Hair follicular keratinocyte (primary cell): Measurements from ENCODE around the gene ZNF365. TPM values are rescaled to one million over a fixed set of nuclear protein-coding genes. Genes with fewer than 3 reads are reported as not detected.

Source experiments
- total RNA-seq: library from RNA; depleted of rRNA; stranded (reverse); fragments of >200 nt; gene quantifications from 2 replicates; pipeline ENCODE4 v1.2.3, GENCODE V29; 2015

ZNF365 gene, protein sequence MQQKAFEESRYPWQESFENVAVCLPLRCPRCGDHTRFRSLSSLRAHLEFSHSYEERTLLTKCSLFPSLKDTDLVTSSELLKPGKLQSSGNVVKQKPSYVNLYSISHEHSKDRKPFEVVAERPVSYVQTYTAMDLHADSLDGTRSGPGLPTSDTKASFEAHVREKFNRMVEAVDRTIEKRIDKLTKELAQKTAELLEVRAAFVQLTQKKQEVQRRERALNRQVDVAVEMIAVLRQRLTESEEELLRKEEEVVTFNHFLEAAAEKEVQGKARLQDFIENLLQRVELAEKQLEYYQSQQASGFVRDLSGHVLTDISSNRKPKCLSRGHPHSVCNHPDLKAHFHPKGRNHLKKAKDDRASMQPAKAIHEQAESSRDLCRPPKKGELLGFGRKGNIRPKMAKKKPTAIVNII
- 1.5 and 2.8 TPM in 2 replicates for total RNA-seq

DNA sequence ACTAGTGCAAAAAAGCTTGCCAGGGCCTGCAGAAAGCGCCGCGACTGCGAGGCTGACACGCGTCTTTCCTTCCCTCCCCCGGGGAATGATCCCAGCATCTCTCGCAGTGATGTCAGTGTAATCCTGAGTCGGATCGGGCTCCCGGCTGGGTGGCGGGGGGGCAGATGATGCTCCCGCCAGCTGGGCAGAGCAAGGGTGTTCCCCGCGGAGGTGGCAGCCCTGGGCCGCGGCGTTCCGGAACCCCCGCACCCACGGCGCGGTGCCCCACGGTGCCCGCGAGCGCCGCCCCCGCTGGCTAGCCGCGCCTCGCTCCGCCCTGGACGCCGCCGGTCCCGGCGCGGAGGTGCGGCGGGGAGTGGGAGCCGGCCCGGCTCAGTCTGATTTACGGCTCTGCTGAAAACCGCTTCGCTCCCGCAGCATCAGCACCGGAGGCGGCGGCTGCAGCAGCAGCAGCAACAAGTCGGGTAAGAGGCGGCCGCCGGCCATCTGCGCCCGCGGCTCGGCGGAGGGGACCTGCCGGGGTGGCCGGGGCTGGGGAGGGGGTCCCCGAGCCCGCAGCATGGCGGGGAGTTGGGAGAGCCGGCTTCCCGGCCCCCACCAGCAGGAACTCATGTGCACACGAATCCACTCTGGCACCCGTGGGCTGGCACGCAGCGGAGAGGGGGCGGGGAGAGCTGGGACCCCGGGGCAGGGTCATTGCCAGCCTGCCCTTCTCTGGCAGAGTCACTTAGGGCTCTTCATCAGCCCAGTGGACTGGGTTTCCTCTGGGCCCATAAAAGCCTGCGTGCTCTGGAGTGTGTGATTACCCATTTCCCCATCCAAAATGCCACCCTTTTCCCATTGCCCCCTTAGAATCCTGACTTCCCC lies at the start of gene ZNF365:
TSS of gene ZNF365 (plus strand) at position 375 of the 867 bp plus-strand sequence. CDS start 1,825 bp downstream, outside the sequence.

Other genes with a start within 250 kb of the ZNF365 start
- 0.70 and 0.99 TPM in 2 replicates for gene RTKN2, start 105.5 kb upstream of the ZNF365 start, total RNA-seq